22Rv1 (cell line): ENCODE data around the gene TRIO.

ENCODE experiments used
- H3K27ac ChIP-seq: fragments of 450-650 bp; 2 replicates; pipeline ENCODE4 v1.5.1; 2017
- CTCF ChIP-seq: fragments of 450-650 bp; IDR thresholded peaks from 2 replicates; pipeline ENCODE4 v1.5.1; 2017; ENCODE audit warnings: mild to moderate bottlenecking
- ZFX ChIP-seq: fragments of 450-650 bp; IDR thresholded peaks from 2 replicates; pipeline ENCODE4 v1.6.1; 2017; ENCODE audit warnings: antibody characterized with exemption, borderline replicate concordance

Gene TRIO

GRCh38 chr5:14458414-14458813, 315.3 kb downstream of the TRIO start:
- no peak for TF ChIP-seq ZFX
- TF ChIP-seq CTCF: no peak
- no peak overlapping the region for H3K27ac ChIP-seq

- no peak for TF ChIP-seq CTCF
- TF ChIP-seq ZFX: no peak
- no peak overlapping the region for H3K27ac ChIP-seq
Observed at GRCh38 chr5:14460844-14461398, 317.8 kb downstream of the TRIO start.

- TF ChIP-seq CTCF (no peak), ZFX (no peak)
- no peak overlapping the region for H3K27ac ChIP-seq
Observed at GRCh38 chr5:14462681-14463080, 319.5 kb downstream of the TRIO start.

GRCh38 chr5:14463629-14464028, 320.5 kb downstream of the TRIO start:
- TF ChIP-seq CTCF (no peak), ZFX (no peak)

GRCh38 chr5:14464096-14464495, 321.0 kb downstream of the TRIO start:
- TF ChIP-seq ZFX (no peak), CTCF (no peak)
- H3K27ac ChIP-seq: no peak overlapping the region

More at GRCh38 chr5:14463629-14464028, 320.5 kb downstream of the TRIO start:
- H3K27ac ChIP-seq: no peak overlapping the region

GRCh38 chr5:14464671-14465070, 321.5 kb downstream of the TRIO start:
- H3K27ac ChIP-seq: no peak overlapping the region
- no peak for TF ChIP-seq ZFX
- no peak for TF ChIP-seq CTCF

- no peak overlapping the region for H3K27ac ChIP-seq
- TF ChIP-seq CTCF: no peak
- no peak for TF ChIP-seq ZFX
Observed at GRCh38 chr5:14465116-14465515, 322.0 kb downstream of the TRIO start.
